NCI-H128 (cell line): ENCODE results near the gene PELI2.

Source experiments
- DNase-seq: peaks from one replicate; lab custom pipeline; 2025; ENCODE audit not compliant: unreplicated experiment; lab: John Stamatoyannopoulos, UW

Gene PELI2

GRCh38 chr14:56117765-56118610 lies at the start of gene PELI2:
TSS of gene PELI2 (plus strand) at chr14:56118411. CDS start at chr14:56118661, 250 bp downstream.
- peak; percentile 43 for DNase-seq

GRCh38 chr14:56073799-56074198 lies 44.4 kb upstream of the PELI2 start:
- DNase-seq, result no peak

- DNase-seq, result no peak
These were observed 42.9 kb upstream of the PELI2 start for GRCh38 chr14:56075301-56075700.

- DNase-seq, result no peak
These were observed 37.1 kb upstream of the PELI2 start for GRCh38 chr14:56081139-56081538.

- DNase-seq, result no peak
These were observed 35.3 kb upstream of the PELI2 start for GRCh38 chr14:56082880-56083279.

- DNase-seq, result no peak
These were observed 32.7 kb upstream of the PELI2 start for GRCh38 chr14:56085471-56085870.

- no peak for DNase-seq
These were observed 30.3 kb upstream of the PELI2 start for GRCh38 chr14:56087671-56088471.

GRCh38 chr14:56088941-56089340 lies 29.3 kb upstream of the PELI2 start:
- DNase-seq, result no peak

- no peak for DNase-seq
These were observed 25.4 kb upstream of the PELI2 start for GRCh38 chr14:56092763-56093162.

- no peak for DNase-seq
These were observed 24.1 kb upstream of the PELI2 start for GRCh38 chr14:56094076-56094475.

- no peak for DNase-seq
These were observed 20.2 kb upstream of the PELI2 start for GRCh38 chr14:56098021-56098420.

- no peak for DNase-seq
These were observed 19.0 kb upstream of the PELI2 start for GRCh38 chr14:56099081-56099797.

- no peak for DNase-seq
These were observed 17.7 kb upstream of the PELI2 start for GRCh38 chr14:56100556-56100955.

GRCh38 chr14:56102941-56103340 lies 15.3 kb upstream of the PELI2 start:
- no peak for DNase-seq

GRCh38 chr14:56107615-56108014 lies 10.6 kb upstream of the PELI2 start:
- no peak for DNase-seq

GRCh38 chr14:56108057-56108456 lies 10.2 kb upstream of the PELI2 start:
- DNase-seq, result no peak

- DNase-seq, result no peak
These were observed 5.4 kb upstream of the PELI2 start for GRCh38 chr14:56112781-56113180.

- no peak for DNase-seq
These were observed 2.8 kb upstream of the PELI2 start for GRCh38 chr14:56115334-56115870.

GRCh38 chr14:56115976-56116893 lies 2.0 kb upstream of the PELI2 start:
- no peak for DNase-seq

GRCh38 chr14:56118611-56119181 lies 485 bp downstream of the PELI2 start:
- DNase-seq, result no peak
